B cell (primary cell): ENCODE results near the gene TMEM43. TPM values are rescaled to one million over a fixed set of nuclear protein-coding genes. Genes with fewer than 3 reads are reported as not detected.
A peak's percentile ranks its signal among the peaks of the same experiment; 100 is the strongest.

Experiments
- ATAC-seq: fragments of 200-7000 bp; cut with Tn5 transposase; one replicate; pipeline ENCODE4 v1.10.0; 2021; ENCODE audit warnings: low read depth, mild to moderate bottlenecking, moderate number of reproducible peaks, moderate library complexity
- CTCF ChIA-PET: fragments of 350-600 bp; sonication (Branson Sonifier 250); formaldehyde crosslinking; loops from one replicate; lab custom pipeline; 2021; ENCODE audit warnings: antibody characterized with exemption, inconsistent platforms; lab: Charles Lee
- POLR2A ChIA-PET: fragments of 350-600 bp; sonication (Branson Sonifier 250); formaldehyde crosslinking; loops from one replicate; lab custom pipeline; 2021; ENCODE audit warnings: antibody characterized with exemption; lab: Charles Lee
- DNase-seq: peaks from one replicate; pipeline ENCODE4 v3.0.0; 2013
- H2AFZ ChIP-seq: 2 replicates; pipeline ENCODE4 v1.6.1; 2012; ENCODE audit warnings: mild to moderate bottlenecking, low read depth, low read length; ENCODE audit not compliant: insufficient read depth, poor library complexity, severe bottlenecking
- H3K27ac ChIP-seq, 2 donors: 1 replicate in 1 of 2; 2 replicates in 1 of 2; pipeline ENCODE4 v1.5.1; 2012 to 2013; ENCODE audit warnings: low read length in 2 of 2, mild to moderate bottlenecking in 2 of 2, moderate library complexity in 1 of 2
- H3K27me3 ChIP-seq, 4 experiments: fragments of 200-600 bp in 1 of 4; sonication (generic) in 1 of 4; replicated peaks in 1 of 4; 1 replicate in 2 of 4; 2 replicates in 2 of 4; pipeline versions ENCODE4 v1.6.1 to v1.7.0; 2013 to 2016; ENCODE audit warnings: low read length in 3 of 4, mild to moderate bottlenecking in 2 of 4, mixed read lengths in 1 of 4, moderate library complexity in 1 of 4; ENCODE audit not compliant: insufficient read depth in 4 of 4, control insufficient read depth in 3 of 4; ENCODE audit errors: control extremely low read depth in 1 of 4
- H3K36me3 ChIP-seq, 2 experiments: replicated peaks in 1 of 2; 1 replicate in 1 of 2; 2 replicates in 1 of 2; pipeline versions ENCODE4 v1.6.1 to v1.7.1; 2013; ENCODE audit warnings: low read length in 1 of 2; ENCODE audit not compliant: insufficient read depth in 2 of 2, control insufficient read depth in 1 of 2; ENCODE audit errors: control extremely low read depth in 1 of 2, extremely low read depth in 1 of 2
- H3K4me1 ChIP-seq, 2 donors: fragments of 200-600 bp in 1 of 2; sonication (generic) in 1 of 2; 1 replicate in 1 of 2; 2 replicates in 1 of 2; pipeline versions ENCODE4 v1.5.1 to v1.6.1; 2013 to 2017; ENCODE audit warnings: low read length in 2 of 2; ENCODE audit not compliant: control insufficient read depth in 2 of 2, insufficient read depth in 2 of 2
- H3K4me2 ChIP-seq: replicated peaks from 2 replicates; pipeline ENCODE3; 2012; ENCODE audit warnings: mild to moderate bottlenecking, low read depth, low read length; ENCODE audit not compliant: poor library complexity, severe bottlenecking
- H3K4me3 ChIP-seq, 5 experiments: fragments of 200-600 bp in 1 of 5; sonication (generic) in 1 of 5; 1 replicate in 3 of 5; 2 replicates in 2 of 5; pipeline versions ENCODE4 v1.5.1 to v1.7.0; 2011 to 2016; ENCODE audit warnings: low read length in 4 of 5, mild to moderate bottlenecking in 4 of 5, low read depth in 2 of 5, control low read depth in 1 of 5, moderate library complexity in 1 of 5; ENCODE audit not compliant: insufficient read depth in 1 of 5; ENCODE audit errors: control extremely low read depth in 1 of 5, extremely low read depth in 1 of 5
- H3K79me2 ChIP-seq: fragments of 200-600 bp; sonication (generic); one replicate; pipeline ENCODE4 v1.6.0; 2016; ENCODE audit warnings: low read length; ENCODE audit not compliant: control insufficient read depth, insufficient read depth
- H3K9ac ChIP-seq: fragments of 200-600 bp; sonication (generic); 2 replicates; pipeline ENCODE4 v1.6.1; 2017; ENCODE audit warnings: mild to moderate bottlenecking, low read length, moderate library complexity
- H3K9me3 ChIP-seq, 3 donors: one replicate each; pipeline versions ENCODE4 v1.6.1 to v1.7.1; 2013; ENCODE audit warnings: low read length in 2 of 3; ENCODE audit not compliant: control insufficient read depth in 2 of 3, insufficient read depth in 1 of 3; ENCODE audit errors: control extremely low read depth in 1 of 3
- H4K20me1 ChIP-seq: 2 replicates; pipeline ENCODE4 v1.6.0; 2012; ENCODE audit warnings: mild to moderate bottlenecking, low read length; ENCODE audit not compliant: insufficient read depth, control insufficient read depth, poor library complexity, severe bottlenecking
- H3K27ac Mint-ChIP-seq: one replicate; pipeline ENCODE4 v1.8.0; 2021; ENCODE audit warnings: mixed read lengths
- H3K27me3 Mint-ChIP-seq: one replicate; pipeline ENCODE4 v1.8.0; 2021; ENCODE audit warnings: mixed read lengths
- H3K4me1 Mint-ChIP-seq: one replicate; pipeline ENCODE4 v1.8.0; 2021; ENCODE audit warnings: mixed read lengths
- H3K4me3 Mint-ChIP-seq: one replicate; pipeline ENCODE4 v1.8.0; 2021; ENCODE audit warnings: mixed read lengths
- H3K9me3 Mint-ChIP-seq: one replicate; pipeline ENCODE4 v1.8.0; 2022; ENCODE audit warnings: mixed read lengths; ENCODE audit not compliant: insufficient read depth
- CTCF ChIP-seq: fragments of 200-600 bp; IDR thresholded peaks from one replicate; pipeline ENCODE4 v1.8.0; 2022; ENCODE audit warnings: antibody characterized with exemption, mild to moderate bottlenecking
- EZH2 ChIP-seq: IDR thresholded peaks from 2 replicates; pipeline ENCODE4 v1.6.1; 2012; ENCODE audit warnings: borderline replicate concordance, low read depth, mild to moderate bottlenecking, moderate library complexity, low read length; ENCODE audit not compliant: insufficient read depth, poor library complexity, severe bottlenecking
- WGBS: methylation state at CpG from one replicate; pipeline ENCODE4 v1.1.5; 2013; ENCODE audit warnings: missing lambda C conversion rate; ENCODE audit not compliant: insufficient coverage; 5-methylcytosine and 5-hydroxymethylcytosine counted together
- intact Hi-C: fragments of 100-400 bp; cut with micrococcal nuclease; formaldehyde crosslinking; loops from one replicate; pipeline ENCODE4 v1.10.0; 2022
- polyA plus RNA-seq: library from polyadenylated mRNA; depleted of rRNA; stranded (reverse); fragments of >200 nt; gene quantifications from 2 replicates; pipeline ENCODE4 v1.2.3, GENCODE V29; 2012
- total RNA-seq, 2 donors: library from RNA; stranded (reverse); fragments of 120-200 nt in 1 of 2; gene quantifications; 1 replicate in 1 of 2; 2 replicates in 1 of 2; pipeline versions ENCODE4 v1.2.3 to v1.2.4, GENCODE V29; 2013 to 2022

The TMEM43 gene
- total and polyA plus RNA-seq, 2 donors (not counting 1 experiment from before 2014, with no cell fraction given): 29.5 to 37.6 TPM

- H3K4me1 ChIP-seq: peaks cover 24 to 32% of the 10 kb centered on the region in 2 donors
- H3K27ac ChIP-seq: no peak overlapping the region
- TF ChIP-seq CTCF: no peak
- TF ChIP-seq EZH2: no peak
- H2AFZ ChIP-seq: no peak overlapping the region
- whole genome bisulfite sequencing: no CpG with 5 or more reads among the region's 5 CpGs
- POLR2A ChIA-PET: no interaction called here
- H3K9ac ChIP-seq: no peak overlapping the region
- peaks cover 31% of the 10 kb centered on the region for H4K20me1 ChIP-seq
- no peak overlapping the region for H3K4me2 ChIP-seq
- H3K36me3 ChIP-seq: peaks cover 0 to 28% of the 10 kb centered on the region in 2 experiments
- H3K9me3 ChIP-seq: no peaks in the 10 kb centered on the region
- Mint-ChIP-seq H3K4me1 (peaks cover 45% of the 10 kb centered on the region), H3K27me3 (no peaks in the 10 kb centered on the region), H3K9me3 (no peaks in the 10 kb centered on the region), H3K4me3 (peak overlapping the region; percentile 97), H3K27ac (no peak overlapping the region)
- ATAC-seq (no peak), DNase-seq (peak; percentile 4)
- intact Hi-C loops: loop anchor here (10.0 kb wide), 1 partner anchor 1478 kb away; the partner anchor contains the start of genes BTD and HACL1
- H3K27me3 ChIP-seq: no peaks in the 10 kb centered on the region
- CTCF ChIA-PET: no interaction called here
- H3K4me3 ChIP-seq: no peak overlapping the region
- H3K79me2 ChIP-seq: peaks cover 66% of the 10 kb centered on the region
These were observed 2.1 kb downstream of the TMEM43 start for GRCh38 chr3:14126887-14127505.

- no peaks in the 10 kb centered on the region for H3K27me3 ChIP-seq
- H4K20me1 ChIP-seq: peaks cover 31% of the 10 kb centered on the region
- no peak overlapping the region for H3K27ac ChIP-seq
- H3K36me3 ChIP-seq: peaks cover 0 to 34% of the 10 kb centered on the region in 2 experiments
- no peak overlapping the region for H2AFZ ChIP-seq
- Mint-ChIP-seq H3K9me3 (no peaks in the 10 kb centered on the region), H3K4me1 (peaks cover 39% of the 10 kb centered on the region), H3K27ac (no peak overlapping the region), H3K27me3 (no peaks in the 10 kb centered on the region), H3K4me3 (peak overlapping the region; percentile 27)
- ChIA-PET CTCF (no interaction called here), POLR2A (no interaction called here)
- H3K79me2 ChIP-seq: peaks cover 61% of the 10 kb centered on the region
- ATAC-seq (no peak), DNase-seq (peak; percentile 5)
- intact Hi-C loops: loop anchor here (10.0 kb wide), 1 partner anchor 1477 kb away; the partner anchor contains the start of genes BTD and HACL1
- no peak overlapping the region for H3K4me3 ChIP-seq
- peaks cover 24 to 32% of the 10 kb centered on the region in 2 donors for H3K4me1 ChIP-seq
- H3K4me2 ChIP-seq: no peak overlapping the region
- no peaks in the 10 kb centered on the region for H3K9me3 ChIP-seq
- WGBS: 97% methylated on average over 12 of the region's 12 CpGs
- TF ChIP-seq CTCF (no peak), EZH2 (no peak)
- no peak overlapping the region for H3K9ac ChIP-seq
These were observed 2.8 kb downstream of the TMEM43 start for GRCh38 chr3:14127516-14128161.
